T-helper 2 cell treated with Interferon-gamma antibody and Interleukin-4, amounts not matched to agents 5 μg/mL and 100 μg/mL, for 36 hours (primary cell): ENCODE measurements around the gene PGAP1.
"Not testable (repeated sequence)": the region's sequence is repeated elsewhere in the genome, so short reads cannot be mapped to it uniquely, and the experiment has no call there.

Source experiments
- DNase-seq: peaks from one replicate; pipeline ENCODE4 v3.0.0; 2021; ENCODE audit warnings: low spot score
- H3K27ac Mint-ChIP-seq: one replicate; pipeline ENCODE4 v1.8.0; 2021; ENCODE audit warnings: mild to moderate bottlenecking, mixed read lengths
- H3K27me3 Mint-ChIP-seq: one replicate; pipeline ENCODE4 v1.8.0; 2021; ENCODE audit warnings: low read depth, mixed read lengths
- H3K36me3 Mint-ChIP-seq: one replicate; pipeline ENCODE4 v1.8.0; 2021; ENCODE audit warnings: low read depth, mixed read lengths
- H3K4me1 Mint-ChIP-seq: one replicate; pipeline ENCODE4 v1.8.0; 2021; ENCODE audit warnings: low read depth, mixed read lengths
- H3K4me3 Mint-ChIP-seq: one replicate; pipeline ENCODE4 v1.8.0; 2022; ENCODE audit warnings: mild to moderate bottlenecking, moderate library complexity, mixed read lengths
- H3K9me3 Mint-ChIP-seq: one replicate; pipeline ENCODE4 v1.8.0; 2021; ENCODE audit warnings: mixed read lengths

The PGAP1 gene

GRCh38 chr2:196927376-196928225 is 1.1 kb upstream of the PGAP1 start:
- H3K27ac Mint-ChIP-seq: peak overlapping the region; percentile 96
- H3K9me3 Mint-ChIP-seq: no peaks in the 10 kb centered on the region
- peaks cover 10% of the 10 kb centered on the region for H3K36me3 Mint-ChIP-seq
- H3K27me3 Mint-ChIP-seq: no peaks in the 10 kb centered on the region
- peak overlapping the region; percentile 96 for H3K4me3 Mint-ChIP-seq
- peaks cover 26% of the 10 kb centered on the region for H3K4me1 Mint-ChIP-seq
- DNase-seq: peak; percentile 81

GRCh38 chr2:196925768-196926561 is 542 bp downstream of the PGAP1 start:
- Mint-ChIP-seq H3K4me1 (peaks cover 37% of the 10 kb centered on the region), H3K27ac (peak overlapping the region; percentile 96), H3K27me3 (no peaks in the 10 kb centered on the region), H3K36me3 (peaks cover 17% of the 10 kb centered on the region), H3K9me3 (no peaks in the 10 kb centered on the region), H3K4me3 (peak overlapping the region; percentile 96)
- peak; percentile 48 for DNase-seq

GRCh38 chr2:196925051-196925767 is 1.3 kb downstream of the PGAP1 start:
- H3K4me1 Mint-ChIP-seq: peaks cover 41% of the 10 kb centered on the region
- H3K27me3 Mint-ChIP-seq: no peaks in the 10 kb centered on the region
- H3K27ac Mint-ChIP-seq: peak overlapping the region; percentile 96
- H3K9me3 Mint-ChIP-seq: no peaks in the 10 kb centered on the region
- DNase-seq: no peak
- H3K4me3 Mint-ChIP-seq: peak overlapping the region; percentile 96
- peaks cover 22% of the 10 kb centered on the region for H3K36me3 Mint-ChIP-seq

GRCh38 chr2:196924051-196924450 is 2.5 kb downstream of the PGAP1 start:
- H3K4me1 Mint-ChIP-seq: peaks cover 47% of the 10 kb centered on the region
- H3K9me3 Mint-ChIP-seq: peaks cover 6% of the 10 kb centered on the region
- no peak for DNase-seq
- no peaks in the 10 kb centered on the region for H3K27me3 Mint-ChIP-seq
- H3K36me3 Mint-ChIP-seq: peaks cover 31% of the 10 kb centered on the region
- peak overlapping the region; percentile 96 for H3K4me3 Mint-ChIP-seq
- no peak overlapping the region for H3K27ac Mint-ChIP-seq

- H3K4me3 Mint-ChIP-seq: no peak overlapping the region
- peaks cover 67% of the 10 kb centered on the region for H3K36me3 Mint-ChIP-seq
These were observed 7.6 kb downstream of the PGAP1 start for GRCh38 chr2:196918927-196919326.

GRCh38 chr2:196917802-196918201 is 8.7 kb downstream of the PGAP1 start:
- H3K9me3 Mint-ChIP-seq: peaks cover 25% of the 10 kb centered on the region
- DNase-seq: no peak
- H3K27ac Mint-ChIP-seq: no peak overlapping the region
- no peaks in the 10 kb centered on the region for H3K27me3 Mint-ChIP-seq
- peaks cover 75% of the 10 kb centered on the region for H3K36me3 Mint-ChIP-seq
- peaks cover 53% of the 10 kb centered on the region for H3K4me1 Mint-ChIP-seq
- H3K4me3 Mint-ChIP-seq: no peak overlapping the region

More at GRCh38 chr2:196918927-196919326, 7.6 kb downstream of the PGAP1 start:
- peaks cover 58% of the 10 kb centered on the region for H3K4me1 Mint-ChIP-seq
- DNase-seq: no peak
- H3K27me3 Mint-ChIP-seq: no peaks in the 10 kb centered on the region
- peak overlapping the region; percentile 33 for H3K27ac Mint-ChIP-seq
- H3K9me3 Mint-ChIP-seq: peaks cover 25% of the 10 kb centered on the region

- H3K4me3 Mint-ChIP-seq: peak overlapping the region; percentile 70
- peaks cover 78% of the 10 kb centered on the region for H3K36me3 Mint-ChIP-seq
- peak overlapping the region; percentile 95 for H3K27ac Mint-ChIP-seq
- DNase-seq: no peak
- H3K9me3 Mint-ChIP-seq: peaks cover 31% of the 10 kb centered on the region
- H3K4me1 Mint-ChIP-seq: peaks cover 38% of the 10 kb centered on the region
- H3K27me3 Mint-ChIP-seq: no peaks in the 10 kb centered on the region
These were observed 10.9 kb downstream of the PGAP1 start for GRCh38 chr2:196915507-196916189.

- Mint-ChIP-seq H3K4me3 (peak overlapping the region; percentile 70), H3K27me3 (no peaks in the 10 kb centered on the region)
These were observed 11.5 kb downstream of the PGAP1 start for GRCh38 chr2:196914867-196915460.

GRCh38 chr2:196913691-196914090 is 12.8 kb downstream of the PGAP1 start:
- Mint-ChIP-seq H3K36me3 (peaks cover 64% of the 10 kb centered on the region), H3K9me3 (peaks cover 21% of the 10 kb centered on the region), H3K4me3 (no peak overlapping the region)

More at GRCh38 chr2:196914867-196915460, 11.5 kb downstream of the PGAP1 start:
- peak; percentile 44 for DNase-seq
- peaks cover 36% of the 10 kb centered on the region for H3K4me1 Mint-ChIP-seq
- H3K9me3 Mint-ChIP-seq: peaks cover 31% of the 10 kb centered on the region
- H3K36me3 Mint-ChIP-seq: peaks cover 76% of the 10 kb centered on the region
- H3K27ac Mint-ChIP-seq: peak overlapping the region; percentile 95

GRCh38 chr2:196905365-196905764 is 21.1 kb downstream of the PGAP1 start:
- H3K4me1 Mint-ChIP-seq, H3K27me3 Mint-ChIP-seq, DNase-seq, H3K9me3 Mint-ChIP-seq, H3K4me3 Mint-ChIP-seq: not testable (repeated sequence)
- peaks cover 34% of the 10 kb centered on the region for H3K36me3 Mint-ChIP-seq
- H3K27ac Mint-ChIP-seq: peak overlapping the region; percentile 52

More at GRCh38 chr2:196913691-196914090, 12.8 kb downstream of the PGAP1 start:
- DNase-seq: no peak
- Mint-ChIP-seq H3K27ac (peak overlapping the region; percentile 85), H3K27me3 (no peaks in the 10 kb centered on the region), H3K4me1 (peaks cover 27% of the 10 kb centered on the region)

- no peaks in the 10 kb centered on the region for H3K9me3 Mint-ChIP-seq
- H3K36me3 Mint-ChIP-seq: peaks cover 45% of the 10 kb centered on the region
- H3K4me1 Mint-ChIP-seq: peaks cover 9% of the 10 kb centered on the region
- no peaks in the 10 kb centered on the region for H3K27me3 Mint-ChIP-seq
- H3K4me3 Mint-ChIP-seq: no peak overlapping the region
- H3K27ac Mint-ChIP-seq: no peak overlapping the region
- DNase-seq: no peak
These were observed 23.7 kb downstream of the PGAP1 start for GRCh38 chr2:196902828-196903227.

GRCh38 chr2:196900843-196901242 is 25.7 kb downstream of the PGAP1 start:
- Mint-ChIP-seq H3K4me1 (peaks cover 9% of the 10 kb centered on the region), H3K27me3 (no peaks in the 10 kb centered on the region), H3K4me3 (no peak overlapping the region), H3K27ac (no peak overlapping the region), H3K36me3 (peaks cover 61% of the 10 kb centered on the region), H3K9me3 (no peaks in the 10 kb centered on the region)
- DNase-seq: no peak

GRCh38 chr2:196899976-196900375 is 26.5 kb downstream of the PGAP1 start:
- no peaks in the 10 kb centered on the region for H3K27me3 Mint-ChIP-seq
- H3K4me1 Mint-ChIP-seq: peaks cover 5% of the 10 kb centered on the region
- H3K36me3 Mint-ChIP-seq: peaks cover 65% of the 10 kb centered on the region
- no peak for DNase-seq
- H3K9me3 Mint-ChIP-seq: no peaks in the 10 kb centered on the region
- H3K4me3 Mint-ChIP-seq: no peak overlapping the region
- no peak overlapping the region for H3K27ac Mint-ChIP-seq
